HCT116 (cell line): ENCODE data around the gene CACNA2D3. TPM values are rescaled to one million over a fixed set of nuclear protein-coding genes. Genes with fewer than 3 reads are reported as not detected.

Source experiments
- ATAC-seq: fragments of 200-7000 bp; cut with Tn5 transposase; 2 replicates; pipeline ENCODE4 v1.9.1; 2020; ENCODE audit warnings: mild to moderate bottlenecking, moderate library complexity
- BruUV-seq: library from RNA; stranded (reverse); fragments of 400-500 nt; replicated peaks from 2 replicates; lab custom pipeline; 2021; lab: Mats Ljungman, UMichigan
- CTCF ChIA-PET: fragments of 300-600 bp; sonication (Branson Sonifier 250); formaldehyde crosslinking; loops from one replicate; lab custom pipeline; 2021; ENCODE audit warnings: antibody characterized with exemption; lab: Charles Lee
- POLR2A ChIA-PET: fragments of 300-600, 350-600 bp; sonication (Branson Sonifier 250); formaldehyde crosslinking; loops from one replicate; lab custom pipeline; 2021; ENCODE audit warnings: antibody characterized with exemption; lab: Charles Lee
- RAD21 ChIA-PET, 2 experiments: fragments of 300-600 bp; sonication (Branson Sonifier 250); formaldehyde crosslinking; loops; one replicate each; lab custom pipeline; 2023; ENCODE audit warnings: low total read pairs in 2 of 2; ENCODE audit not compliant: uncharacterized antibody in 2 of 2, unreplicated experiment in 2 of 2, low non-redundant PET in 1 of 2; lab: Charles Lee
- DNase-seq: peaks from one replicate; pipeline ENCODE4 v3.0.0-alpha.2; 2010; ENCODE audit warnings: low read depth, low spot score
- H2AFZ ChIP-seq: fragments of 200-600 bp; shearing (Covaris generic), sonication (generic); 2 replicates; pipeline ENCODE4 v1.6.1; 2017; ENCODE audit warnings: low read depth, mixed run types, mixed read lengths, antibody characterized with exemption, low read length; ENCODE audit not compliant: poor library complexity, severe bottlenecking
- H3K27ac ChIP-seq: 2 replicates; pipeline ENCODE4 v1.5.1; 2012; ENCODE audit warnings: low read depth, low read length
- H3K27me3 ChIP-seq: fragments of 200-600 bp; sonication (generic); 2 replicates; pipeline ENCODE4 v1.6.1; 2016; ENCODE audit warnings: mixed run types, low read length, mixed read lengths; ENCODE audit not compliant: insufficient read depth
- H3K36me3 ChIP-seq, 2 experiments: fragments of 200-500 bp in 1 of 2; fragments of 200-600 bp in 1 of 2; sonication (Bioruptor generic) in 1 of 2; sonication (generic) in 1 of 2; 2 replicates each; pipeline versions ENCODE4 v1.5.1 to v1.6.1; 2014 to 2016; ENCODE audit warnings: low read length in 2 of 2, inconsistent platforms in 1 of 2, mixed read lengths in 1 of 2, mixed run types in 1 of 2; ENCODE audit not compliant: insufficient read depth in 2 of 2, control insufficient read depth in 1 of 2
- H3K4me1 ChIP-seq, 2 experiments: fragments of 200-600 bp in 1 of 2; sonication (generic) in 1 of 2; 2 replicates each; pipeline versions ENCODE4 v1.5.1 to v1.6.1; 2012 to 2017; ENCODE audit warnings: low read length in 2 of 2, inconsistent platforms in 1 of 2, mild to moderate bottlenecking in 1 of 2, mixed read lengths in 1 of 2, mixed run types in 1 of 2, moderate library complexity in 1 of 2; ENCODE audit not compliant: insufficient read depth in 2 of 2, control insufficient read depth in 1 of 2
- H3K4me2 ChIP-seq: fragments of 200-600 bp; sonication (generic); 2 replicates; pipeline ENCODE4 v1.6.1; 2017; ENCODE audit warnings: mixed run types, low read length, mixed read lengths
- H3K4me3 ChIP-seq, 2 experiments: fragments of 200-600 bp in 1 of 2; sonication (generic) in 1 of 2; replicated peaks in 1 of 2; 2 replicates each; pipeline ENCODE4 v1.5.1; 2011 to 2016; ENCODE audit warnings: low read length in 2 of 2, control low read depth in 1 of 2, low read depth in 1 of 2, mild to moderate bottlenecking in 1 of 2, mixed read lengths in 1 of 2, mixed run types in 1 of 2
- H3K79me2 ChIP-seq: fragments of 200-600 bp; sonication (generic); 2 replicates; pipeline ENCODE4 v1.6.1; 2017; ENCODE audit warnings: mild to moderate bottlenecking, mixed run types, low read length, moderate library complexity, mixed read lengths; ENCODE audit not compliant: insufficient read depth
- H3K9ac ChIP-seq: fragments of 200-600 bp; sonication (generic); 2 replicates; pipeline ENCODE4 v1.6.1; 2016; ENCODE audit warnings: low read length, mixed read lengths
- H3K9me2 ChIP-seq: fragments of 200-600 bp; sonication (generic), shearing (Covaris generic); 2 replicates; pipeline ENCODE4 v1.6.1; 2017; ENCODE audit warnings: mixed run types, mild to moderate bottlenecking, moderate library complexity; ENCODE audit not compliant: insufficient read depth
- H3K9me3 ChIP-seq, 2 experiments: fragments of 200-500 bp in 1 of 2; fragments of 200-600 bp in 1 of 2; sonication (Bioruptor generic) in 1 of 2; sonication (generic) in 1 of 2; 2 replicates each; pipeline ENCODE4 v1.6.1; 2014 to 2017; ENCODE audit warnings: low read length in 2 of 2, mixed read lengths in 2 of 2, inconsistent platforms in 1 of 2, low read depth in 1 of 2, mild to moderate bottlenecking in 1 of 2, mixed run types in 1 of 2, moderate library complexity in 1 of 2; ENCODE audit not compliant: control insufficient read depth in 1 of 2, insufficient read depth in 1 of 2
- H4K20me1 ChIP-seq: fragments of 200-600 bp; sonication (generic), shearing (Covaris generic); 2 replicates; pipeline ENCODE4 v1.6.1; 2017; ENCODE audit warnings: mixed run types, mild to moderate bottlenecking, moderate library complexity; ENCODE audit not compliant: insufficient read depth
- ATF3 ChIP-seq: IDR thresholded peaks from 2 replicates; pipeline ENCODE4 v1.6.1; 2012
- CEBPB ChIP-seq: IDR thresholded peaks from 2 replicates; pipeline ENCODE4 v1.6.1; 2012; ENCODE audit warnings: low read depth
- CTCF ChIP-seq, 3 experiments: fragments of 200-600 bp in 1 of 3; sonication (generic) in 1 of 3; IDR thresholded peaks in 2 of 3; conservative IDR thresholded peaks in 1 of 3; 2 replicates each; pipeline ENCODE4 v1.5.1; 2012 to 2017; ENCODE audit warnings: low read depth in 2 of 3, low read length in 2 of 3, antibody characterized with exemption in 1 of 3, borderline replicate concordance in 1 of 3, control low read depth in 1 of 3, mild to moderate bottlenecking in 1 of 3, mixed read lengths in 1 of 3, mixed run types in 1 of 3, moderate library complexity in 1 of 3; ENCODE audit not compliant: insufficient read depth in 1 of 3
- EGR1 ChIP-seq: IDR thresholded peaks from 2 replicates; pipeline ENCODE4 v1.6.1; 2012; ENCODE audit warnings: low read depth
- ELF1 ChIP-seq: IDR thresholded peaks from 2 replicates; pipeline ENCODE4 v1.6.1; 2012; ENCODE audit warnings: low read depth, borderline replicate concordance
- EZH2 ChIP-seq: fragments of 200-600 bp; sonication (generic); IDR thresholded peaks from 2 replicates; pipeline ENCODE4 v1.6.1; 2017; ENCODE audit warnings: antibody characterized with exemption, mixed run types
- FOSL1 ChIP-seq: IDR thresholded peaks from 2 replicates; pipeline ENCODE4 v1.6.1; 2012; ENCODE audit warnings: low read depth
- JUND ChIP-seq: IDR thresholded peaks from 2 replicates; pipeline ENCODE4 v1.6.1; 2012
- MAX ChIP-seq: IDR thresholded peaks from 2 replicates; pipeline ENCODE4 v1.6.1; 2012
- POLR2AphosphoS5 ChIP-seq: IDR thresholded peaks from 2 replicates; pipeline ENCODE4 v1.6.1; 2011; ENCODE audit warnings: mild to moderate bottlenecking, low read depth, low read length, moderate library complexity
- SIN3A ChIP-seq: IDR thresholded peaks from 2 replicates; pipeline ENCODE4 v1.6.1; 2012; ENCODE audit warnings: low read depth
- SP1 ChIP-seq: IDR thresholded peaks from 2 replicates; pipeline ENCODE4 v1.6.1; 2012; ENCODE audit warnings: low read depth
- SRF ChIP-seq: IDR thresholded peaks from 2 replicates; pipeline ENCODE4 v1.6.1; 2012; ENCODE audit warnings: low read depth
- YY1 ChIP-seq: IDR thresholded peaks from 2 replicates; pipeline ENCODE4 v1.6.1; 2011; ENCODE audit warnings: low read length, low read depth, moderate library complexity, mild to moderate bottlenecking; ENCODE audit not compliant: insufficient replicate concordance; ENCODE audit errors: extremely low read depth
- ZBTB33 ChIP-seq: IDR thresholded peaks from 2 replicates; pipeline ENCODE4 v1.6.1; 2011; ENCODE audit warnings: mild to moderate bottlenecking, low read length, moderate library complexity; ENCODE audit not compliant: insufficient replicate concordance; ENCODE audit errors: extremely low read depth
- ZFX ChIP-seq: fragments of 450-650 bp; IDR thresholded peaks from 2 replicates; pipeline ENCODE4 v1.6.1; 2017
- ZNF274 ChIP-seq: fragments of 200-500 bp; sonication (Bioruptor generic); IDR thresholded peaks from 2 replicates; pipeline ENCODE4 v1.6.1; 2014; ENCODE audit warnings: mild to moderate bottlenecking, low read depth, low read length, inconsistent platforms
- intact Hi-C: fragments of 100-400 bp; cut with micrococcal nuclease; formaldehyde crosslinking; loops from 2 replicates; pipeline ENCODE4 v1.10.0; 2022
- total RNA-seq: library from RNA; stranded (reverse); gene quantifications from one replicate; pipeline ENCODE4 v1.2.1, GENCODE V29; 2021; ENCODE audit not compliant: unreplicated experiment

CACNA2D3 gene
- total RNA-seq, 1 experiment from 2014 or later, result 0.20 TPM

DNA sequence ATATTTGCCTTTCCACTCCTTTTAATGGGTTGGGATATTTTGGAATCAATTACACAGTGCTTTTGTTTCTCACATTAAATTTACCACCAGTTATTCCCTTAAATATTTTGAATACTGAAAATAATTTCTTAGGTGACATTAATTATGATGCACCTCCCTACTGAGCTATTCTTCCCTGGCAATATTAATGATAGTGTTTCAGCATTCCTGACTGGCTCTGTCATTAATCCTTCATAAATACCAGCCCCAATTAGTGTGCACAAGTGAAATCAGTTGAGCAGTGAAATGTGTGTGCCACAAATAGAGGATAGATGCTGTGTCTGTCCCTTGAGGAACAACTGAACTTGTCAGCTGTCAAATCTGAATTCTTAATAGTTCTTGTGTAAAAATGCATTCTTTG is 304.0 kb downstream of the CACNA2D3 start:
- intact Hi-C loops, result loop anchor here (5.0 kb wide), 2 partner anchors 489 to 756 kb away; no protein-coding TSS in a partner anchor
- Histone ChIP-seq H3K4me2 (no peak overlapping the region), H3K9me2 (no peaks in the 10 kb centered on the region), H3K4me3 (no peak overlapping the region), H3K9ac (no peak overlapping the region), H3K9me3 (no peaks in the 10 kb centered on the region), H3K27ac (no peak overlapping the region), H3K27me3 (no peaks in the 10 kb centered on the region; the same call in 1 of the 2 replicates), H4K20me1 (no peaks in the 10 kb centered on the region), H3K36me3 (no peaks in the 10 kb centered on the region), H2AFZ (no peak overlapping the region), H3K4me1 (no peaks in the 10 kb centered on the region), H3K79me2 (no peaks in the 10 kb centered on the region)
- ChIA-PET RAD21 (no interaction called here), CTCF (no interaction called here), POLR2A (no interaction called here)
- DNase-seq (no peak), ATAC-seq (no peak)
- no TSS peak for BruUV-seq
- TF ChIP-seq FOSL1 (no peak), CEBPB (no peak), ATF3 (no peak), ELF1 (no peak), ZBTB33 (no peak)

GRCh38 chr3:54427501-54427900 is 305.1 kb downstream of the CACNA2D3 start:
- no peak overlapping the region for H3K4me2 ChIP-seq
- CTCF ChIA-PET, result interaction anchor here (1.1 kb wide), 1 partner anchor 11 kb away, joined by 5 read pairs; no protein-coding TSS in a partner anchor
- H3K79me2 ChIP-seq, result no peaks in the 10 kb centered on the region
- H3K9me3 ChIP-seq, result no peaks in the 10 kb centered on the region
- no peak overlapping the region for H3K27ac ChIP-seq
- H3K36me3 ChIP-seq, result no peaks in the 10 kb centered on the region
- no TSS peak for BruUV-seq
- H3K9ac ChIP-seq, result no peak overlapping the region
- intact Hi-C loops, result loop anchor here (5.0 kb wide), 2 partner anchors 490 to 755 kb away; no protein-coding TSS in a partner anchor
- no peaks in the 10 kb centered on the region; the same call in 1 of the 2 replicates for H3K27me3 ChIP-seq
- H4K20me1 ChIP-seq, result no peaks in the 10 kb centered on the region
- H2AFZ ChIP-seq, result no peak overlapping the region
- H3K4me3 ChIP-seq, result no peak overlapping the region
- POLR2A ChIA-PET, result no interaction called here
- DNase-seq (no peak), ATAC-seq (no peak)
- RAD21 ChIA-PET, result no interaction called here
- no peaks in the 10 kb centered on the region for H3K9me2 ChIP-seq
- H3K4me1 ChIP-seq, result no peaks in the 10 kb centered on the region
- TF ChIP-seq CTCF (IDR thresholded peaks at IDR 0.05 in 2 of 3, conservative IDR thresholded peaks at IDR 0.05 in 1 of 3; ENCODE audit: borderline replicate concordance in 1 of 3, insufficient read depth in 1 of 3, low read depth in 2 of 3, low read length in 2 of 3) (no peak), SIN3A (no peak), ATF3 (no peak), JUND (no peak), SRF (no peak), ZFX (no peak), EGR1 (no peak), SP1 (no peak), YY1 (no peak), ZNF274 (no peak), POLR2AphosphoS5 (no peak), MAX (no peak), EZH2 (no peak)
